ENCODE results near the gene PRKN. TPM values are rescaled to one million over a fixed set of nuclear protein-coding genes. Genes with fewer than 3 reads are reported as not detected.

Gene PRKN
- polyA plus RNA-seq, 1 donor from 2014 or later: 1.2 TPM

GRCh38 chr6:161668665-161669064 is 1058.9 kb downstream of the PRKN start:
- Histone ChIP-seq H3K9me3 (ENCODE audit: low read length) (no peaks in the 10 kb centered on the region), H4K20me1 (ENCODE audit: insufficient read depth) (no peaks in the 10 kb centered on the region), H3F3A (ENCODE audit: insufficient read depth, low read length, poor library complexity, severe bottlenecking) (no peaks in the 10 kb centered on the region), H3K27ac (ENCODE audit: low read length) (no peak overlapping the region), H3K36me3 (ENCODE audit: insufficient read depth, low read length) (no peaks in the 10 kb centered on the region), H2AFZ (ENCODE audit: low read depth, low read length) (no peak overlapping the region), H3K79me2 (replicated peaks; ENCODE audit: insufficient read depth, low read length) (no peaks in the 10 kb centered on the region), H3K9me2 (ENCODE audit: insufficient read depth, low read length) (no peaks in the 10 kb centered on the region), H3K4me3 (ENCODE audit: low read length) (no peak overlapping the region), H3K4me2 (ENCODE audit: low read length) (no peak overlapping the region), H3K9ac (ENCODE audit: low read length) (no peak overlapping the region), H3K27me3 (ENCODE audit: insufficient read depth, low read depth, low read length) (no peaks in the 10 kb centered on the region)
- no peak for TF ChIP-seq CTCF (IDR thresholded peaks at IDR 0.05; ENCODE audit: poor library complexity, severe bottlenecking)
- no peak for TF ChIP-seq POLR2AphosphoS5 (IDR thresholded peaks at IDR 0.05)
- TF ChIP-seq SMC3 (conservative IDR thresholded peaks at IDR 0.05; ENCODE audit: poor library complexity): no peak
- no peak for TF ChIP-seq TAF1 (IDR thresholded peaks at IDR 0.05; ENCODE audit: low read depth)
- TF ChIP-seq RAD21 (conservative IDR thresholded peaks at IDR 0.05): no peak
- no peak for TF ChIP-seq EP300 (conservative IDR thresholded peaks at IDR 0.05; ENCODE audit: poor library complexity, severe bottlenecking)
- TF ChIP-seq REST (IDR thresholded peaks at IDR 0.05; ENCODE audit: borderline replicate concordance): no peak
- TF ChIP-seq EZH2 (IDR thresholded peaks at IDR 0.05; ENCODE audit: borderline replicate concordance, insufficient read depth, low read length, poor library complexity, severe bottlenecking): no peak
- no peak for TF ChIP-seq MXI1 (conservative IDR thresholded peaks at IDR 0.05; ENCODE audit: poor library complexity, severe bottlenecking)

GRCh38 chr6:161667957-161668356 is 1059.6 kb downstream of the PRKN start:
- Histone ChIP-seq H3K36me3 (ENCODE audit: insufficient read depth, low read length) (no peaks in the 10 kb centered on the region), H3F3A (ENCODE audit: insufficient read depth, low read length, poor library complexity, severe bottlenecking) (no peaks in the 10 kb centered on the region)

More at GRCh38 chr6:161667957-161668356, 1059.6 kb downstream of the PRKN start:
- no peaks in the 10 kb centered on the region for H4K20me1 ChIP-seq (ENCODE audit: insufficient read depth)
- no peak overlapping the region for H2AFZ ChIP-seq (ENCODE audit: low read depth, low read length)
- H3K9me3 ChIP-seq (ENCODE audit: low read length): no peaks in the 10 kb centered on the region
- no peaks in the 10 kb centered on the region for H3K9me2 ChIP-seq (ENCODE audit: insufficient read depth, low read length)
- H3K4me2 ChIP-seq (ENCODE audit: low read length): no peak overlapping the region
- no peak overlapping the region for H3K9ac ChIP-seq (ENCODE audit: low read length)
- no peak overlapping the region for H3K4me3 ChIP-seq (ENCODE audit: low read length)
- TF ChIP-seq EP300 (conservative IDR thresholded peaks at IDR 0.05; ENCODE audit: poor library complexity, severe bottlenecking) (no peak), POLR2AphosphoS5 (IDR thresholded peaks at IDR 0.05) (no peak), SMC3 (conservative IDR thresholded peaks at IDR 0.05; ENCODE audit: poor library complexity) (no peak), EZH2 (IDR thresholded peaks at IDR 0.05; ENCODE audit: borderline replicate concordance, insufficient read depth, low read length, poor library complexity, severe bottlenecking) (no peak)
- no peaks in the 10 kb centered on the region for H3K79me2 ChIP-seq (replicated peaks; ENCODE audit: insufficient read depth, low read length)
- H3K27me3 ChIP-seq (ENCODE audit: insufficient read depth, low read depth, low read length): no peaks in the 10 kb centered on the region
- H3K27ac ChIP-seq (ENCODE audit: low read length): no peak overlapping the region

Measured in neural cell (in vitro differentiated cells).